HG03354 (cell line): Measurements from ENCODE around the gene PRDM11.
A peak's percentile ranks its signal among the peaks of the same experiment; 100 is the strongest.
"Not testable (repeated sequence)": the region's sequence is repeated elsewhere in the genome, so short reads cannot be mapped to it uniquely, and the experiment has no call there.

Experiments used
- ATAC-seq: cut with Tn5 transposase; IDR thresholded peaks from one replicate; pipeline ENCODE4 v1.9.1; 2021; ENCODE audit warnings: mild to moderate bottlenecking; ENCODE audit not compliant: unreplicated experiment, poor library complexity, severe bottlenecking

Gene PRDM11

DNA sequence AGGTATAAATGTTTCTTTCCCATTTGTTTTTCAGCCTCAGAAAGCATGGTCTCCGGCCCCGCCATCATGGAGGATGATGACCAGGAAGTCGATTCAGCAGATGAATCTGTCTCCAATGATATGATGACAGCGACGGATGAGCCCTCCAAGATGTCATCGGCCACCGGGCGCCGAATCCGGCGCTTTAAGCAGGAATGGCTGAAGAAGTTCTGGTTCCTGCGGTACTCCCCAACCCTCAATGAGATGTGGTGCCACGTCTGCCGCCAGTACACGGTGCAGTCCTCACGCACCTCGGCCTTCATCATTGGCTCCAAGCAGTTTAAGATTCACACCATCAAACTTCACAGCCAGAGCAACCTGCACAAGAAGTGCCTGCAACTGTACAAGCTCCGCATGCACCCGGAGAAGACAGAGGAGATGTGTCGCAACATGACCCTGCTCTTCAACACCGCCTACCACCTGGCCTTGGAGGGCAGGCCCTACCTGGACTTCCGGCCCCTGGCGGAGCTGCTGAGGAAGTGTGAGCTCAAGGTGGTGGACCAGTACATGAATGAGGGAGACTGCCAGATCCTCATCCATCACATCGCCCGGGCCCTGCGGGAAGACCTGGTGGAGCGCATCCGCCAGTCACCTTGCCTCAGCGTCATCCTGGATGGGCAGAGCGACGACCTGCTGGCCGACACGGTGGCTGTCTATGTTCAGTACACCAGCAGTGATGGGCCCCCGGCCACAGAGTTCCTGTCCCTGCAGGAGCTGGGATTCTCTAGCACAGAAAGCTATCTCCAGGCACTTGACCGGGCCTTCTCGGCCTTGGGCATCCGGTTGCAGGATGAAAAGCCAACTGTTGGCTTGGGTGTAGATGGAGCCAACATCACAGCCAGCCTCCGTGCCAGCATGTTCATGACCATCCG, 79.8 kb downstream of the PRDM11 start:
- ATAC-seq: no peak

DNA sequence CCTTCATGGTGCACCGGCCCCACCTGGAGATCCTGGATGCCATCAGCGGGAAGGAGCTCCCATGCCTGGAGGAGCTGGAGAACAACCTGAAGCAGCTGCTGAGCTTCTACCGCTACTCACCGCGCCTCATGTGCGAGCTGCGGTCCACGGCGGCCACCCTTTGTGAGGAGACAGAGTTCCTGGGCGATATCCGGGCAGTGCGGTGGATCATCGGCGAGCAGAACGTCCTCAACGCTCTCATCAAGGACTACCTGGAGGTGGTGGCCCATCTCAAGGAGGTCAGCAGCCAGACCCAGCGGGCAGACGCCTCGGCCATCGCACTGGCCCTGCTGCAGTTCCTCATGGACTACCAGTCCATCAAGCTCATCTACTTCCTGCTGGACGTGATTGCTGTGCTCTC, 80.5 kb downstream of the PRDM11 start:
- no peak for ATAC-seq

DNA sequence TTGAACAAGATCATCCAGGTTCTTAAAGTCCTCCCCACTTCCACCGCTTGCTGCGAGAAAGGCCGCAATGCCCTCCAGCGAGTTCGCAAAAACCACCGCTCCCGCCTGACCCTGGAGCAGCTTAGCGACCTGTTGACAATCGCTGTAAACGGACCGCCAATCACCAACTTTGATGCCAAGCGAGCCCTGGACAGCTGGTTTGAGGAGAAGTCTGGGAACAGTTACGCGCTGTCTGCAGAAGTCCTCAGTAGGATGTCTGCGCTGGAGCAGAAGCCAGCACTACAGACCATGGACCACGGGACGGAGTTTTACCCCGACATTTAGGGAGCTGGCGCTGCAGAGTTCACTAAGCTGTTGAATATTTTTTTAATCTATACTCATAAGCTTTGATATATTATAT, 81.4 kb downstream of the PRDM11 start:
- no peak for ATAC-seq

DNA sequence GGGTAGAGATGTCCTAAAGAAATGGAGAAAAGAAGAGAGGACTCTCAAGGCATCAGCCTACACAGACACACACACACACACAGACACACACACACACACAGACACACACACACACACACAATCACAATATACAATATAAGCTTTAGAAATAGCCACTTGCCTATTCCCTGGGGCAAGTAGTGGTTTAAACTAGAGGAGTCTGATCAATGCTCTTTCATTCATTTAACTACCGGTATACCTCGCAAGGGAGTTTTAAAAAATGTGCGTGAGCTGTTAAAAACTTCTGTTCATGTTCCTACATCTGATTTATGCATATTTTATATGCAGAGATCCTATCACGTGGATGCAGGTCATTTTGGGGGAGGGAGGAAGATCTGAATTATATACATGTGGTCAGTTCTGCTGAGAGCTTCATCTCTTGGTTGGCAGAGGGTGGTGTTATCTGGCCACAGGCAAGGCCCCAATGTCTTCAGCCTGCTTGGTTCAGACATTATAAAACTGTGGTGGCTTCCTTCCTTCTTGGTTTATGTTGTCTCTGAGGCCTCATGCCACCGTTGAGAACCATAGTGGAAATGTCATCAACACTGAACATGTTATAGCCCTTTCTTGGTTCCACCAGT, 83.1 kb downstream of the PRDM11 start:
- ATAC-seq: no peak

DNA sequence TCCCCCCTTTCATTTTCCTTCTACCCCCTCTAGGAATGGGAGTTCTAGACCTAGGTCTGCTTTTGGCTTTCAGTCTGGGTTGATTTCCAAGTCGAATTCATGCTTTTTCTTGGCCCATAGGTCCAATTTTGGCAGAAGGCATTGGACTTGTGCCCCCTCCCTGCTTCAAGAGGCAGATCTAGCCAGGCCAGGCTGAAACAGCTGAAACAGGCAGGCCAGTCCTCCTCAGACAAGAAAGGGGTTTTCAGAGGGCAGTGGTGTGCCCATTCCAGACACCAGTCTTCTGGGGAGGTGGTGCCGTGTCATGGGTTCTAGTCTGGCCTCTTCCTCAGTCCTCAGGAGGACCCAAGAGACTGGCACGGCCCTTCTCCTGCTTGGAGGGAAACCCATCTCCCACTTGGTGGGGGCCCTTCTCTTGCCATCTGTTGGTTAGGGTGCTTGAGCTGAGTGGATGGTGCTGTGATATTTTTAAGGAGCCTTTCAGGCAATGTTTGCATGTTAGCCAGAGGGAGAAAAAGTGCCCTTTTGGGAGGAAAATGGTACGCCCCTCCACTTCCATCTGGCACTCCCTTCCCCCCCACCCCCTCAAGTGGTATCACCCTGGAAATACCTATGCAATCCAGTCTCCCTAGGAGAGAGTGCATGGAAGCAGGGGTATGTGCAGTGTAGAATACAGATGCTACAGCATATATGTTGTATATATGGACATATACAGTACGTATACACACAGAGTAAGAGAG, 86.1 kb downstream of the PRDM11 start:
- ATAC-seq: no peak

DNA sequence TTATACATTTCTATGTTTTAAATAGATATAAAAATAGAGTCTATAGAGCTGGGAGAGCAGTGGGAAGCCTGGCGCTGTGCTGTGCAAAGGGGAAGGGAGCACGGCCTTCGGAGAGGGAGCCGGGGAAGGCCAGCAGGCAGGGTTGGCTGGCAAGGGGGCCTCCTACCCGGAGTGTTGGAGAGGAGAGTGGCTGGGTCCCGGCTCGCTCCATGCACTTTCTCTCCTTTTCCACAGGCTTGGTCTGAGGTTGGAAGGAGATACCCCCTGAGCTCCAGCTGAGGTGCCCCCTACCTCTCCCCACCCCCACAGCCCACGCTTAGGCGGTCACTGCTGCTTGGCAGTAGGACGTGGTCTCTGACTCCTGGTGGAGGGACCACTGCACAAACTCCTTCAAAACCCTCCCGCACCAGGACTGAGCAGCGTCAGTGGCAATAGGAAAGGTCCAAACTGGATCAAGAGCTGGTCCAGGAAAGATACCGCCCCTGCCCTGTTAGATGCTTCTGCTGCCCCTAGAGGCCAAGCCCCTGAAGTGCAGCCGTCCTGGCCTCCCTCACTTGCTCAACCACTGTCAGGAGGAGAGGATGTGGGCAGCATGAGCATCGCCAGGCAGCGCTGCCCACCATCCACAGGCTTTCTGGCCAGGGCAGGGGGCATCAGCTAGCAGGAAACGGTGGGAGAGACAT, 86.8 kb downstream of the PRDM11 start:
- peak; percentile 85 for ATAC-seq

DNA sequence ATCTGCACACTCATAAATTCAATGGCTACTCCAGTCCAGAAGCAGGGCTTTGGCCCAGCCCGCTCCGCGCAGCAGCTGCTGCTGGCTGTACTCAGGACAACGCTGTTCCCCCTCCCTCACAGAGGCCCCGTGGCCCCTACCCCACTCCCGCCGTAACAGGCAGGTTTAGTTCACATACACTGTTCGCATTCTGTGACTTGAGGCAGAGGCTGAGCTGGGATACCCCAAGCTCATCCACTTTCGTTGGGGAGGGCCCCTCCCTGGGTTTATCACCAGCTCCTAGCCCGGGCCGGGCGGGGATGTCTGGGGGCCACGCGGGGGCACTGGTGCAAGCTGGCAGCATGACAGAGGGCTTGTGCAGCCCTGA, 87.3 kb downstream of the PRDM11 start:
- no peak for ATAC-seq

DNA sequence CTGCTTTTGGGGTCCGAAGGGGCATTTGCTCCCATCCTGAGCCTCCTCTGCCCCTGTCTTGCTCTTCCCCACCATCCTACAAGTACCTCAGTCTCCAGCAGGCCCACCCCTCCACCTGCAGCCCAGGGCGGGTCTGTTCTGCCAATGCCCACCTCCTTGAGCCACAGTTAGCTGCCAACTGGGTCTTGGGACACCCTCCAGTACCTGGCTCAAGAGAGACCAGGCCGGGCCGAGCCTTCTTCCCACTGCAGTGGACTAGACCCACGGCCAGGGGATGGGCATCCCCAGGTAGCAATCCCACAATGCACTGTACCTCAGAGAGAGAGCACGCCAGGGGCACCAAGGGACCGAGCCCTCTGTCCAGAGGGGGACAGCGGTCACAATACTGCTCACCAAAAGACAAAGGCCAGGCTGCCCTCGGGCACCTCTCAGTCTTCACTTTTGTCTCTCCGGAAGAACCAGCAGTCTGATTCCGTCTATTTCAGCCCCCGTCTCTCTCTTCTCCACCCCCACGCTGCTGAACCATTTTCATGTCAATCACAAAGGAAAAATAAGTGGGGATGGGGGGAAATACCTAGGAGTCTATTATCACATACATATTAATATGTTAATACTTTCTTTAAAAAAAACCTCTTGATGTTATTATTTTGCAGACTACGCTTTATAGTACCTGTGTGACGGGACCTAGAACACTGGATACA, 88.0 kb downstream of the PRDM11 start:
- ATAC-seq: no peak

DNA sequence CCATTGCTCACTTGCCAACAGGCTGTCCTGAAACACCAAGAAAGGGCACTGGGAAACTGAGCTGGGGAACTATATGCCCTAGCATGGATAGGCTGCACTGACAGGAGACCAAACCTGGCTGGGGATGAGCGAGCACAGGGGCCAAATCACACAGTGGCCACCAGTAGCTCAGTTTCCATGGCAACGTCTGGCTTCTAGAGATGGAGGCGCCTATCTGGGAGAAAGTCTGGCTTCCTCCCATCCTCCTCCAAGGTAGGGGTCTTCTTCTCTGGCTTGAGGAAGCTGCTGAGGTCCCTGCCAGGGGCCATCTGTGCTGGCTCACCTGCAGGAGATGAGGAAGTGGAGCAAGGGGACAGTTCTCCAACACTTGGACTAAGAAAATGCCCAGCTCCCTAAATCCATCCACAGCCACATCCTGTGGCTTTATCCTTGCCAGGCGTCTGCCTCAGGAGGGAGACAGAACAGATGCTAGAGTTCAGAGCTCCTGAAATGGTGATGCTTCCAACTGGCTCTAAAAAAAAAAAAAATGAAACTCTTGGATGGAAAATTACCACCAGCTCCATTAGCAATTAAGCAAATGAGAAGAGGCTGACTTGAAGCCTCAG, 91.4 kb downstream of the PRDM11 start:
- no peak for ATAC-seq

DNA sequence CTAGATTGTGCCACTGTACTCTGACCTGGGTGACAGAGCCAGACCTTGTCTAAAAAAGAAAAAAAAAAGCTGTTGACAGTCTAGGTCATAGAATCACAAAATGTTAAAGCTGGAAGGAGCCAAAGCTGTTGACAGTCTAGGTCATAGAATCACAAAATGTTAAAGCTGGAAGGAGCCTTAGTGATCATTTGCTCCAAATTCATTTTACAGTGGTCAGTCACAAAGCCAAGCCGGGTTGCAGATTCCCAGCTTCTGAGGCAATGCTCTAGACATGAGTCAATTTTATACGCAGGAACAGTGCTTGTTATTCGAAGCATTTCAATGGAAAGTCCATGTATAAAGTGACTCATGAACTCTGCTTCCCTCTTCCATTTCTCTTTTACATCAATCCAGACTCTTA, 92.3 kb downstream of the PRDM11 start:
- no peak for ATAC-seq

DNA sequence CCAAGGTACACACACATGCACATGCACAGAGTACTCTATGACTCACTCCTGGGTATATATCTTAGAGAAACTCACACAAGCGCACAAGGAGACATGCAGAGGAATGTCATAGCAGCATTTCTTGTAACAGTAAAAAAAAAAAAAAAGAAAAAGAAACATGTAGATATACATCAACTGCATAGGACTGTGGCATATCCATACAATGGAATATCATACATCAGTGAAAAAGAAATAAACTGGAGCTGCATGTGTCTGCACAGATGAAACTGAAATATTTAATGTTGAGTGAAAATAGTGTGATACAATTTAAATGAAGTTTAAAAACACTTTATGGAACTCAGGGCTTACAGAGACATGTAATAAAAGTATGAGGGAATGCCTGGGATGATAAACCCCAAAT, 93.3 kb downstream of the PRDM11 start:
- ATAC-seq: no peak

DNA sequence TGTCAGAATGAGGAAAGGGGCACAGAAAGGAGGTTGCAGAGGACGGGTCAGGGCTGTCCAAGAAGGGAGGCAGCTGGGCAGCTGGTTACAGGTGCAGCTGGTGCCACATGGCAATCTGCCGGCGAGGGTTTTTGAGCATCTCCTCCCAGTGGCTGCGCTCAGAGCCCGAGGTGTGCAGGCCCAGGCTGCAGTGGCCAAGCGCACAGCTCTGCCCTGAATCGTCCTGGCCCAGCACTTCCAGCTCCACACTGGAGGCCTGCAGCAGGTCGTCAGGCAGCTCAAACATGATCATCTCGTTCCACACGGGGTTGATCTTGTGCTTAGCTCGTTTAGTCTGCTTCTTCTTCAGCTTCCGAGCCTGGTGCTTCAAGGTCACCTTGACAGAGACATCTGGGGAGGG, 97.5 kb downstream of the PRDM11 start:
- no peak for ATAC-seq

DNA sequence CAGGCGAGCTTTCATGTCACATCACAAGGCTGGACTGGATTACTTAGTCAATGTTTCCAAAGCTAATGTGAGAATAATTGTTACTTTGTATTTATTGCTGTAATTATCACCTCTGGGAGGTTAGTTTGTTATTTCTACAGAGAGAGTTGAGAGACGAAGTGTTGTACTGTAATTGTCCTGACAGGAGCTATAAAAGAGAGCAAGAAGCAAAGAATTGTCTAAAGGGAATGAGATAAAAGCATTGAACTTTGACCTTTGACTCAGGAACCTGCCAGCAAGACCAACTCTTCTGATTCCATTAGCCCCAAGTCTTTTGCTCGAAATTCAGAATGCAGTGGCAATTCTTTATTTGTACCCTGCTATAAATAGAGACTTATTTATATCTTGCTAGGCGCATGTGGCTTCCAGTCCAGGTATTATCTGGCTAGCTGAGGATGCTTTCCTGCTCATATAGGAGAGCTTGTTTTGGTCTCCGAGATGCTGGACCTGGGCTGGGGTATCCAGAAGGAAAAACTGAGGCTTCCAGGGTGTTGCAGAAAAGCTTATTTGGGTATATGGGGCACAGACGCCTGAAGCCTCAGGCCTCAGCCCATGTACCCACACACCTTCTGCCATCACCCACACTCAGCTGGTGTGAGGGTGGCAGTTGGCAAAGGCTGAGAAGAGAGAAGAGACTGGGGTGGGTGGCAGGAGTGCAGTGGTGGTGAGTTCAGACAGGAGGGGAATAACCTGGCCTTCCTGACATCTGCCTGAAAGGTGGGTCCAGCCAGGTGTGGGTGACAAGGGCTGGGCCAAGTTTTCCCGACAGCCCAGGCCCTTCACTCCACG, 99.0 kb downstream of the PRDM11 start:
- ATAC-seq: no peak

DNA sequence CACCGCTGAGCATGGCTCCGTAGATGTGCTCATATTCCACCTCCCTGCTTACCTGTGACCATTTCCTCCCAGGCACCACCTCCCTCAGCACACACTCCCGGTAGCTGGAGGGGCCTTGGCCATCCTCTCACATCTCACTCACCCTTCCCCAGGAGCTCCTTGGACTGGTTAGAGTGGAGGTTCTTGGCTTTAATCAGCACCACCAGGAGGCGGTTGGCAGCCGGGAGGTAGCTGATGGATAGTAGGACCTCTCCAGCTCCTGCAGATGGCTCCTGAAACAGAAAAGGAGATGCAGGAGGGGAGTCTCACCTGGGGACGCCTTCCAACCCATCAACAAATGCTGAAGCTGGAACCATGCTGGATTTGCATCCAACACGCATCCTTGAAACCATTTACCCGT, 99.8 kb downstream of the PRDM11 start:
- ATAC-seq: no peak

DNA sequence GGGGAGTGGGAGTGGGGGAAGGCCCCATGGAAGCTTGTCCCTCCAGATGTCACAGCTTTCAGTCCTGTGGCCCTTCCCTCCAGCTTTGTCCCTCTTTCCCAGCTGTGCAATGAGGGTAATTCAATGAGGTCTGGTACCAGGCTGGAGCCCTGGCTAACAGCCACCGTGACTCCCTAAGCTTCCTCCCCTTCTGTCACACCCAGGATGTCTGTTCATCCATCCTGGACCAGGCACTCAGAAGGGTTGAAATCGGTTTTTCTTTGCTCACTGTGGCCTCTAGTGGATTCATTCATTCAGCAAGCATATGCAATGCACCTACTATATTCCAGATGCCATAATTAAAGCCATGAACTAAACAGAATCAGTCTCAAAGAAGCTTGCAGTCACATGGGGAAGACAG, 101.0 kb downstream of the PRDM11 start:
- no peak for ATAC-seq

DNA sequence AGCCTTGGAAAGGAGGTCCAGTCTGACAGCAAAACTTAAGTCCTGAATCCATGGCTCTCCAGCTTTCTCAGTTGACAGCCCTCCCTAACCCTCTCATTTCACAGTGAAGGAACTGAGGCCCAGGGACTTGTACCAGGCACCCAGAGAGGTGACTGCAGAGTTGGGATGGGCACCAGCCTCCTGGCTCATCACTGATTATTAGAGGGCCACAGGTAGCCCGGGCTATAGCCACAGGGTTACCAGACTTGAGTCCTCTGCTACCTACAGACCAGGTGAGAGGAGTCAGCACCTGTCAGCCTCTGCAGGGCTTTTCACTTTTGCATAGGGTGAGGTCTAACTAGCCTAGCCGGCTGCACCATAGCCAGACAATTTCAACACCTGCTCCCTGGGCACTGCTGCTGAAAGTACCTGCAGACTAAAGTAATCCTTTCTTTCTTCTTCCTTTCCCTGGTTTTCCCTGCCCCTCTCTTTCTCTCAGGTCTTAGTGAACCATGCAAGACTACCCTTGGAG, 102.1 kb downstream of the PRDM11 start:
- ATAC-seq: no peak

DNA sequence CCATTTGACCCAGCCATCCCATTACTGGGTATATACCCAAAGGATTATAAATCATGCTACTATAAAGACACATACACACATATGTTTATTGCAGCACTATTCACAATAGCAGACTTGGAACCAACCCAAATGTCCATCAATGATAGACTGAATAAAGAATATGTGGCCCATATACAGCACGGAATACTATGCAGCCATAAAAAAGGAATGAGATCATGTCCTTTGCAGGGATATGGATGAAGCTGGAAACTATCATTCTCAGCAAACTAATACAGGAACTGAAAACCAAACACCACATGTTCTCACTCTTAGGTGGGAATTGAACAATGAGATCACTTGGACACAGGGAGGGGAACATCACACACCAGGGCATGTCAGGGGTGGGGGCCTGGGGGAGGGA, 102.9 kb downstream of the PRDM11 start:
- not testable (repeated sequence) for ATAC-seq

DNA sequence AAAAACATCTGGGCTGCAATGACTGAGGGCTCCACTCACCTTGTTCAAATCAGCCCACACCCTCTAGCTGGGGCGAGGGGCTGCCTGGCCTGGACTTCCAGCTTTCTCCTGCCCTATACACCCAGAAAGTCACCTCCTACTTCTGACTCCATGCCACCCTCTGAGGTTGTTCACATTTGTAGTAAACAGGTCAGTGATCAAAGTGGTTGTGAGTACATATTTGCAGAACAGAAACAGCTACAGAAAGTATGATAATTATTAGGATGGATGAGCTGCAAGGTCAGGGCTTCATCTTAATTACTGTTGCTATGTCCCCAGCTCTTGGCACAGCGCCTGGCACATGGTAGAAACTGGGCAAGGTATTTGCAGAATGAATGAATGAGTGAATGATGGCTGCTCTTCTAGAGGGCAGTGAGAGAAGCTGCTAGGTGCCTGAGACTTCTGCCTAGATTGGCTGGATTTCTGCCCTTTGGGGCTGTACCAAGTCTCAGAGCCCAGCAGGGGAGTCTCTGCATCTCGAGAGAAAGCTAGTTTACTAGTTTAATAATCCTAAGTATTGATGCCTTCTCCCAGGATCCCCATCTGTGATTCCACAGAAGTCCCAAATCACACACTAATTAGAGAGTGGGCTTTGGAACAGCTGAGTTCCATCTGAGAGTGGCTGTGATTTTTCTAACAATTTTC, 103.7 kb downstream of the PRDM11 start:
- ATAC-seq: no peak
